GM23338 (cell line): ENCODE data around the gene ACCSL. TPM values are rescaled to one million over a fixed set of nuclear protein-coding genes. Genes with fewer than 3 reads are reported as not detected.

Experiments used
- ATAC-seq: fragments of 200-7000 bp; cut with Tn5 transposase; 3 replicates; pipeline ENCODE4 v1.9.1; 2020
- DNase-seq: peaks from one replicate; pipeline ENCODE4 v3.0.0-alpha.2; 2015; ENCODE audit warnings: low spot score
- H2AFZ ChIP-seq: fragments of 200-600 bp; sonication (generic); 2 replicates; pipeline ENCODE4 v1.8.0; 2016; ENCODE audit warnings: antibody characterized with exemption, mild to moderate bottlenecking, moderate library complexity
- H3F3A ChIP-seq: fragments of 200-600 bp; sonication (generic); replicated peaks from 2 replicates; pipeline ENCODE4 v1.8.0; 2017; ENCODE audit warnings: antibody characterized with exemption, mixed run types, low read depth
- H3K27ac ChIP-seq: fragments of 200-600 bp; sonication (generic); 2 replicates; pipeline ENCODE4 v1.6.1; 2016; ENCODE audit warnings: low read depth
- H3K27me3 ChIP-seq: fragments of 200-600 bp; sonication (generic); 2 replicates; pipeline ENCODE4 v1.8.0; 2016; ENCODE audit warnings: mild to moderate bottlenecking, mixed run types, moderate library complexity; ENCODE audit not compliant: insufficient read depth
- H3K36me3 ChIP-seq: fragments of 200-600 bp; sonication (generic); 2 replicates; pipeline ENCODE4 v1.8.0; 2016; ENCODE audit warnings: mild to moderate bottlenecking; ENCODE audit not compliant: insufficient read depth
- H3K4me1 ChIP-seq: fragments of 200-600 bp; sonication (generic); 2 replicates; pipeline ENCODE4 v1.8.0; 2016; ENCODE audit warnings: mild to moderate bottlenecking, moderate library complexity; ENCODE audit not compliant: insufficient read depth
- H3K4me2 ChIP-seq: fragments of 200-600 bp; sonication (generic); 2 replicates; pipeline ENCODE4 v1.7.1; 2017; ENCODE audit warnings: mixed run types
- H3K4me3 ChIP-seq: fragments of 200-600 bp; sonication (generic); 2 replicates; pipeline ENCODE4 v1.6.1; 2016; ENCODE audit warnings: mixed run types
- H3K79me2 ChIP-seq: fragments of 200-600 bp; sonication (generic); replicated peaks from 2 replicates; pipeline ENCODE4 v1.8.0; 2017; ENCODE audit warnings: mild to moderate bottlenecking; ENCODE audit not compliant: insufficient read depth
- H3K9me2 ChIP-seq: fragments of 200-600 bp; sonication (generic); 2 replicates; pipeline ENCODE4 v1.8.0; 2017; ENCODE audit not compliant: insufficient read depth
- H4K20me1 ChIP-seq: fragments of 200-600 bp; sonication (generic); replicated peaks from 2 replicates; pipeline ENCODE4 v1.8.0; 2017; ENCODE audit warnings: mild to moderate bottlenecking; ENCODE audit not compliant: insufficient read depth
- H3K27ac Mint-ChIP-seq: 2 replicates; pipeline ENCODE4 v1.8.0; 2020; ENCODE audit warnings: inconsistent platforms, mild to moderate bottlenecking, moderate library complexity, mixed read lengths
- H3K27me3 Mint-ChIP-seq: 3 replicates; pipeline ENCODE4 v1.8.0; 2022; ENCODE audit warnings: low read depth, mild to moderate bottlenecking, moderate library complexity, mixed read lengths, inconsistent platforms; ENCODE audit not compliant: insufficient read depth, poor library complexity
- H3K36me3 Mint-ChIP-seq: 3 replicates; pipeline ENCODE4 v1.8.0; 2021; ENCODE audit warnings: low read depth, mild to moderate bottlenecking, inconsistent platforms, moderate library complexity, mixed read lengths
- H3K4me1 Mint-ChIP-seq: 3 replicates; pipeline ENCODE4 v1.8.0; 2020; ENCODE audit warnings: mild to moderate bottlenecking, inconsistent platforms, mixed read lengths
- H3K4me3 Mint-ChIP-seq: 3 replicates; pipeline ENCODE4 v1.8.0; 2021; ENCODE audit warnings: moderate library complexity, mild to moderate bottlenecking, inconsistent platforms, mixed read lengths
- H3K9me3 Mint-ChIP-seq: 3 replicates; pipeline ENCODE4 v1.8.0; 2020; ENCODE audit warnings: moderate library complexity, mild to moderate bottlenecking, inconsistent platforms, mixed read lengths
- CTCF ChIP-seq, 2 experiments: fragments of 200-600 bp in 1 of 2; sonication (generic) in 1 of 2; conservative IDR thresholded peaks; 2 replicates each; pipeline versions ENCODE4 v1.5.1 to v1.6.1; 2016 to 2017; ENCODE audit warnings: antibody characterized with exemption in 2 of 2, low read depth in 2 of 2, mild to moderate bottlenecking in 2 of 2, moderate library complexity in 1 of 2
- ETS1 ChIP-seq: IDR thresholded peaks from 2 replicates; pipeline ENCODE4 v1.6.1; 2016; ENCODE audit warnings: antibody characterized with exemption
- EZH2 ChIP-seq: fragments of 200-600 bp; sonication (generic); IDR thresholded peaks from one replicate; pipeline ENCODE4 v1.8.0; 2017; ENCODE audit warnings: antibody characterized with exemption, mild to moderate bottlenecking, low read depth; ENCODE audit not compliant: unreplicated experiment
- EZH2phosphoT487 ChIP-seq: fragments of 200-600 bp; sonication (generic); IDR thresholded peaks from one replicate; pipeline ENCODE4 v1.8.1; 2018; ENCODE audit warnings: antibody characterized with exemption; ENCODE audit not compliant: unreplicated experiment
- JUNB ChIP-seq: IDR thresholded peaks from one replicate; pipeline ENCODE4 v1.6.1; 2016; ENCODE audit warnings: antibody characterized with exemption; ENCODE audit not compliant: unreplicated experiment
- NANOG ChIP-seq: IDR thresholded peaks from 2 replicates; pipeline ENCODE4 v1.6.1; 2016; ENCODE audit warnings: antibody characterized with exemption, borderline replicate concordance
- POLR2AphosphoS5 ChIP-seq: IDR thresholded peaks from 2 replicates; pipeline ENCODE4 v1.6.1; 2016; ENCODE audit warnings: antibody characterized with exemption, low read depth
- REST ChIP-seq: IDR thresholded peaks from one replicate; pipeline ENCODE4 v1.6.1; 2018; ENCODE audit warnings: antibody characterized with exemption; ENCODE audit not compliant: unreplicated experiment
- STAT1 ChIP-seq: IDR thresholded peaks from one replicate; pipeline ENCODE4 v1.6.1; 2016; ENCODE audit warnings: antibody characterized with exemption; ENCODE audit not compliant: unreplicated experiment
- ZNF114 ChIP-seq: fragments of 250-450 bp; sonication (Bioruptor Pico); IDR thresholded peaks from 2 replicates; pipeline ENCODE4 v1.5.0; 2020; ENCODE audit warnings: mild to moderate bottlenecking, moderate library complexity
- ZNF331 ChIP-seq: fragments of 250-450 bp; sonication (Bioruptor Pico); IDR thresholded peaks from 2 replicates; pipeline ENCODE4 v1.5.0; 2020; ENCODE audit warnings: low read depth, mild to moderate bottlenecking, moderate library complexity
- ZNF462 ChIP-seq: fragments of 250-450 bp; sonication (Bioruptor Pico); IDR thresholded peaks from 2 replicates; pipeline ENCODE4 v1.5.0; 2020; ENCODE audit warnings: mild to moderate bottlenecking, moderate library complexity
- polyA plus RNA-seq: library from polyadenylated mRNA; unstranded; fragments of >200 nt; fragmentation: Nextera tagmentation; extraction: Ambion mirVana; gene quantifications from 2 replicates; pipeline ENCODE4 v1.2.1, GENCODE V29; 2016
- total RNA-seq: library from RNA; depleted of rRNA; stranded (reverse); fragments of >200 nt; shearing (Covaris generic); gene quantifications from 2 replicates; pipeline ENCODE4 v1.2.3, GENCODE V29; 2014

The ACCSL gene
- total and polyA plus RNA-seq, 2 experiments from 2014 or later, result not detected

GRCh38 chr11:44030996-44031395, 16.8 kb upstream of the ACCSL start (continued):
- TF ChIP-seq ZNF462 (CRISPR knock-in tag), result no peak
- TF ChIP-seq NANOG, result no peak
- TF ChIP-seq ETS1, result no peak

- Histone ChIP-seq H3K4me3 (no peak overlapping the region), H3K27ac (no peak overlapping the region), H3K27me3 (no peaks in the 10 kb centered on the region), H3K4me2 (no peak overlapping the region), H4K20me1 (no peaks in the 10 kb centered on the region), H3F3A (no peaks in the 10 kb centered on the region), H3K79me2 (no peaks in the 10 kb centered on the region), H3K9me2 (no peaks in the 10 kb centered on the region; the same call in 1 of the 2 replicates), H3K4me1 (peaks cover 15% of the 10 kb centered on the region), H2AFZ (no peak overlapping the region), H3K36me3 (no peaks in the 10 kb centered on the region)
- Mint-ChIP-seq H3K4me1 (peaks cover 17% of the 10 kb centered on the region), H3K27me3 (peaks cover 10% of the 10 kb centered on the region), H3K4me3 (no peak overlapping the region), H3K9me3 (no peaks in the 10 kb centered on the region), H3K27ac (no peak overlapping the region), H3K36me3 (no peaks in the 10 kb centered on the region; the same call in 2 of the 3 replicates)
- no peak for ATAC-seq
- no peak for DNase-seq
- TF ChIP-seq CTCF (conservative IDR thresholded peaks at IDR 0.05; ENCODE audit: low read depth in 2 of 2) (no peak), REST (no peak), EZH2phosphoT487 (no peak), ZNF331 (no peak), POLR2AphosphoS5 (no peak), NANOG (no peak), EZH2 (no peak), ETS1 (no peak), ZNF114 (CRISPR knock-in tag) (no peak), JUNB (no peak), STAT1 (no peak)
Observed at GRCh38 chr11:44031549-44031948, 16.2 kb upstream of the ACCSL start.
